Fibroblast of pulmonary artery (primary cell): ENCODE data around the gene ITPR1.

Source experiments
- DNase-seq: peaks from one replicate; pipeline ENCODE4 v3.0.0-alpha.2; 2010; ENCODE audit warnings: low read depth
- H3K4me3 ChIP-seq: replicated peaks from 2 replicates; pipeline ENCODE4 v1.5.1; 2011; ENCODE audit warnings: low read depth, mild to moderate bottlenecking, control low read depth, low read length, moderate library complexity
- CTCF ChIP-seq: IDR thresholded peaks from 2 replicates; pipeline ENCODE4 v1.5.1; 2011; ENCODE audit warnings: mild to moderate bottlenecking, control low read depth, low read length, inconsistent platforms; ENCODE audit errors: missing control alignments

ITPR1 gene

DNA sequence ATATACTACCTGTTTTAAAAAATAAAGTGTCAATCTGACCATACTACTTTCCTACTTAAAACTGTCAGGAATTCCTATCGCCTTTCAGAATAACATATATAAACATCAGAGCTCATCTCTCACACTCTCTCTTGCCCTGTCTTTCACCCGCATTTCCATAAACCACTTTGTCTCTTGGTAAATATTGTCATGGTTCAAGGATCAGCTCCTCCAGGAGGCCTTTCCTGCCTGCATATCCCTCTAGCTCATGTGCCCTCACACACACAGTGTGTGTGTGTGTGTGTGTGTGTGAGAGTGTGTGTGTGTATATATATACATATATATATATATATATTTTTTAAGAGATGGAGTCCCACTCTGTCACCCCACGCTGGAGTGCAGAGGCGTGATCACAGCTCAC is 32.8 kb upstream of the ITPR1 start:
- H3K4me3 ChIP-seq = no peak overlapping the region
- DNase-seq = no peak
- no peak for TF ChIP-seq CTCF

DNA sequence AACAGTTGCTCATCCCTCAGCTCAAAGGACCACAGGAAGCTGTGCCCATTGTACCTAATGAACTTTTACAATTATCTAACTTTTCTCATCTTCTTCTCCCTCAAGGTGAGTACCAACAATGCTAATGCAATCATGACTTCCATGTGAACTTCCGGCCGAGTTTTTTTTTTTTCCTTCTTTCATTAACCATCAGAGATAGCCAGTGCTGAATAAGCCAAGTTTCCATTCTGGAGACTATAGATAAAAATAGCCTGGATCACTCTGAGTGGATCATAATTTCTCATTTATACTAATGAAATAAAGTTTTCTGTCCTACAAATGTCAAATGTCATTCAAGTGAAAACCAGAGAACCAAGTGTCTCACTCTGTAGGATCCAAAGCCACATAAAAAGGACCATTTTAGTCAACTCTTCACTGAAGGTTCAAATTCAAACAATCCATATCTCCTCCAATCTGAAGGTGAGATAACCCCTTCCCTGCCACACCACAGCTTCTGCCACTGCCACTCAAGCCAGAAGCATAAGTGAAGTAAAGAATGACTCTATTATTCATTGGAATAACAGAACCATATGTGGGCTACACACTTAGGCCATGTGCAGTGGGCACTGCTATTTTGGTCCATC is 31.6 kb upstream of the ITPR1 start:
- H3K4me3 ChIP-seq = no peak overlapping the region
- DNase-seq = no peak

DNA sequence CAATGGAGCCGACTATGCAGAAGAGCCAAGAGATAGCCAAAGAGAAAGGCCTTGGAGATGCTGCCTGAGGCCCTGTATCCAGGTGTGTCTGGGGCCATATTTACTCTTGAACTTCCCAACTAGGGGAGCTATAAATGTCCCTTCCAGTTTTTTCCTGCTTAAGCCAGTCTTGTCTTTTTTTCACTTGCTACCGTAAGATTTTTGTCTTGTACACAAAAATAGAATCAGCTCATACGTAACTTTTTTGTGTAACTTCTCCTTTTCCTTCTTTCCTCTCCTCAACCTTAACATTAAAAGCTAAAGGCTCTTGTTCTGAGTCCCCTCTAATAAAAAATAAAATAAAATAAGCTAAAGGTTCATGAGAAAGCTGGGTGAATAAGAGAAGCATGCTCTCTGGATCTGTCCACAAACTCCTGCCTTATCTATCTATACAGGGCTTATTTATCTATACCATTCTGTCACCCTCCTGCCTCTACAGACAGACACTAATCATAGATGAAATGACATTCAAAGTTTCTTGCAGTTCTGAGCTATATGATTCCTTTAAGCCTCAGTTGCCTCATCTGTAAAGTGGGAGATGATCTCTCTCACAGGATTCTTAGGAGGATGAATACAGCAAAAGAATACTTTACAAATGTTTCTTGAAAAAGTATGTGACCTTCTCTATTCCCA is 30.6 kb upstream of the ITPR1 start:
- no peak for DNase-seq
- no peak overlapping the region for H3K4me3 ChIP-seq
- no peak for TF ChIP-seq CTCF

More for the DNA sequence above, 31.6 kb upstream of the ITPR1 start:
- no peak for TF ChIP-seq CTCF

GRCh38 chr3:4464576-4464975 is 28.6 kb upstream of the ITPR1 start:
- no peak for TF ChIP-seq CTCF
- no peak overlapping the region for H3K4me3 ChIP-seq

GRCh38 chr3:4466741-4467521 is 26.2 kb upstream of the ITPR1 start, which contains the start of gene SUMF1:
SUMF1 (minus strand) TSS chr3:4467269; CDS start chr3:4467245, 24 bp downstream.
- DNase-seq = peak; percentile 79
- H3K4me3 ChIP-seq = peak within 1 kb of the TSS; percentile 66
- no peak for TF ChIP-seq CTCF

More at GRCh38 chr3:4464576-4464975, 28.6 kb upstream of the ITPR1 start:
- no peak for DNase-seq

DNA sequence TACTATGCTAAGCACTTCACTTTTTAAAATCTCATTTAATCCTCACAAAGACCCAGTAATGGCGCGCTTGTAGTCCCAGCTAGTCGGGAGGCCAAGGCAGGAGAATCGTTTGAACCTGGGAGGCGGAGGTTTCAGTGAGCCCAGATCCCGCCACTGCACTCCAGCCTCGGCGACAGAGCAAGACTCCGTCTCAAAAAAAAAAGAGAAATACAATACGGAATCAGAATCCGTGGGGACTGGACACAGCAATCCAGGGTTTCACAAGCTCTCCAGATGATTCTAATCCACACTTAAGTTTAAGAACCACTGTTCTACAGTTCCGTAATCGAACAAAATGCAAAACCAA is 25.7 kb upstream of the ITPR1 start:
- DNase-seq = no peak
- no peak for TF ChIP-seq CTCF
- peak overlapping the region; percentile 66 for H3K4me3 ChIP-seq
